ENCODE measurements around the gene PACRG.
"Not testable (repeated sequence)": the region's sequence is repeated elsewhere in the genome, so short reads cannot be mapped to it uniquely, and the experiment has no call there.

Gene PACRG

DNA sequence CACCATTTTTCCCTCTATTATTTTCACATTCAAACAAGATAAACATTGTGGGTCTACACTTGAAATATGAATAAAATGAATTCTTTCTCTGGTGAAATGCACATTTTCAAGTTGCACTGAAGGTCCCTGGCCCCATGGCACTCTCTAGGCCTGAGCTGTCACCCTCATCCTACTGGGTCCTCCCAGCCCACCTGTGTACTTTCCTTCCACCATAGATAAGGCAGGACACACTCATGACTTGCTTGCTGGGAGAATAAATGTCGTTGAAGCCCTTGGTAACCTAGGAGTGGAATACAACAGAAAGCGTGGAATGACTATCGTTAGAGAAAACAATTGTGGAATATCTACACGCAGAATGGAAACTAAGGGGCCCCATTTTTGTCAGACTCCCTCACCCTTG is 585.8 kb downstream of the PACRG start:
- H3K4me3 ChIP-seq (ENCODE audit: low read depth, low read length), result no peak overlapping the region
- no peak for DNase-seq (ENCODE audit: low read depth)
- TF ChIP-seq, protein P1, sequence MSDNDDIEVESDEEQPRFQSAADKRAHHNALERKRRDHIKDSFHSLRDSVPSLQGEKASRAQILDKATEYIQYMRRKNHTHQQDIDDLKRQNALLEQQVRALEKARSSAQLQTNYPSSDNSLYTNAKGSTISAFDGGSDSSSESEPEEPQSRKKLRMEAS (IDR thresholded peaks at IDR 0.05; ENCODE audit: low read depth, low read length), result no peak
- no peak for TF ChIP-seq MYC (IDR thresholded peaks at IDR 0.05; ENCODE audit: low read depth, low read length)
- TF ChIP-seq POLR2A (IDR thresholded peaks at IDR 0.05; ENCODE audit: extremely low read depth, insufficient read length), result no peak
- TF ChIP-seq, protein P2, sequence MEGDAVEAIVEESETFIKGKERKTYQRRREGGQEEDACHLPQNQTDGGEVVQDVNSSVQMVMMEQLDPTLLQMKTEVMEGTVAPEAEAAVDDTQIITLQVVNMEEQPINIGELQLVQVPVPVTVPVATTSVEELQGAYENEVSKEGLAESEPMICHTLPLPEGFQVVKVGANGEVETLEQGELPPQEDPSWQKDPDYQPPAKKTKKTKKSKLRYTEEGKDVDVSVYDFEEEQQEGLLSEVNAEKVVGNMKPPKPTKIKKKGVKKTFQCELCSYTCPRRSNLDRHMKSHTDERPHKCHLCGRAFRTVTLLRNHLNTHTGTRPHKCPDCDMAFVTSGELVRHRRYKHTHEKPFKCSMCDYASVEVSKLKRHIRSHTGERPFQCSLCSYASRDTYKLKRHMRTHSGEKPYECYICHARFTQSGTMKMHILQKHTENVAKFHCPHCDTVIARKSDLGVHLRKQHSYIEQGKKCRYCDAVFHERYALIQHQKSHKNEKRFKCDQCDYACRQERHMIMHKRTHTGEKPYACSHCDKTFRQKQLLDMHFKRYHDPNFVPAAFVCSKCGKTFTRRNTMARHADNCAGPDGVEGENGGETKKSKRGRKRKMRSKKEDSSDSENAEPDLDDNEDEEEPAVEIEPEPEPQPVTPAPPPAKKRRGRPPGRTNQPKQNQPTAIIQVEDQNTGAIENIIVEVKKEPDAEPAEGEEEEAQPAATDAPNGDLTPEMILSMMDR (IDR thresholded peaks at IDR 0.05; ENCODE audit: low read depth, low read length), result no peak

DNA sequence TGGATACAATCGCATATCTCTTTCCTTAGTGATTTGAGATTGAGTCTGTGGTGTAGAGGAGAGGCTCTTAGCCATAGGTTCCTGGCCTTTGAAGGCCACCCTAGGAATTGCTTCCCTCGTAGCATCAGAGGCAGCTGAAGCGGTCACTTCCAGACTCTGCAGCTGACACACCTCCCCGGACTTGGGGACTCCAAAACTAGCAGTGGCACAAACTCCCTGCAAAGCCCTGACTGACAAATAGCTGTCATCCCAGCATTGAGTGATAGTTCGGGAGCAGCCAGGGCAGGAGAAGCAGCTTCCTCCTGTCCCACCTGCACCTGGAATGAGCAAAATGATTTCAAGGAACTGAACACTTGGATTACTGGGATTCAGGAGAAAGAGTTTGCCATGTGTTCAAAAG is 586.2 kb downstream of the PACRG start:
- no peak for DNase-seq (ENCODE audit: low read depth)
- TF ChIP-seq, protein P2 (IDR thresholded peaks at IDR 0.05; ENCODE audit: low read depth, low read length), result no peak
- TF ChIP-seq POLR2A (IDR thresholded peaks at IDR 0.05; ENCODE audit: extremely low read depth, insufficient read length) (no peak), MYC (IDR thresholded peaks at IDR 0.05; ENCODE audit: low read depth, low read length) (no peak)
- TF ChIP-seq, protein P1 (IDR thresholded peaks at IDR 0.05; ENCODE audit: low read depth, low read length), result no peak
- no peak overlapping the region for H3K4me3 ChIP-seq (ENCODE audit: low read depth, low read length)

DNA sequence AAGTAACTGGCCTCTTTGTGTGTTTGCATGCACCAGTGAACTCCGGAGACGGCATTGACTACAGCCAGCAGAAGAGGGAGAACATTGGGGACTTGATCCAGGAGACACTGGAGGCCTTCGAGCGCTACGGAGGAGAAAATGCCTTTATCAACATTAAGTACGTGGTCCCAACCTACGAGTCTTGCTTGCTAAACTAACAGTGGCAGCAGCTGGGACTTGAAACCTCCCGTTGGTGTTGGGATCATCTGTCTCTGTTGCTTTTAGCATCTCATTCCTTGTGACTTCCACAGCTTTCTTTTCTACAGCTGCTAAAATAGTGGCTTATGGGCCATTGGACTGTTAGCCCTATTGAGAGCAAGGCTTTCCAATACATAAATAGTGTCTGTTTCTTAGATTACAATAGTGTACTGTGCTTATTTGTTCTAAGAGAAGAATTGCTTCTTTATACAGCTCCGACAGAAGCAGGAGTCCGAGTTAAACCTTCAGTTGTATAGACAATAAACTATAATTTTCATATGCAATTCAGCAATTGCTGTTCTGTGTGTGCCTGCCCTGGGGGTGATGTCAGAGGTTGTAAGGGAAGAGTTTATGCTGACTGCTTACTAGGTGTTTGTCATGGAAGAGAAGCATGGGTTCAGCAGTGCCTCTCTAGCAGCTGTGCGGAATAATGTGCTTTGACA is 587.2 kb downstream of the PACRG start:
- no peak for DNase-seq (ENCODE audit: low read depth)
- TF ChIP-seq, protein P2 (IDR thresholded peaks at IDR 0.05; ENCODE audit: low read depth, low read length), result no peak
- TF ChIP-seq MYC (IDR thresholded peaks at IDR 0.05; ENCODE audit: low read depth, low read length) (no peak), POLR2A (IDR thresholded peaks at IDR 0.05; ENCODE audit: extremely low read depth, insufficient read length) (no peak)
- TF ChIP-seq, protein P1 (IDR thresholded peaks at IDR 0.05; ENCODE audit: low read depth, low read length), result no peak

GRCh38 chr6:163316866-163317495 is 589.2 kb downstream of the PACRG start:
- DNase-seq (ENCODE audit: low read depth); H3K4me3 ChIP-seq (ENCODE audit: low read depth, low read length): not testable (repeated sequence)

More for the DNA sequence above, 587.2 kb downstream of the PACRG start:
- no peak overlapping the region for H3K4me3 ChIP-seq (ENCODE audit: low read depth, low read length)

- TF ChIP-seq, protein P1 (IDR thresholded peaks at IDR 0.05; ENCODE audit: low read depth, low read length), result no peak
- TF ChIP-seq, protein P2 (IDR thresholded peaks at IDR 0.05; ENCODE audit: low read depth, low read length), result no peak
- TF ChIP-seq POLR2A (IDR thresholded peaks at IDR 0.05; ENCODE audit: extremely low read depth, insufficient read length), result no peak
- TF ChIP-seq MYC (IDR thresholded peaks at IDR 0.05; ENCODE audit: low read depth, low read length), result no peak
Measured at GRCh38 chr6:163318071-163318786, 590.5 kb downstream of the PACRG start.

More at GRCh38 chr6:163318071-163318786, 590.5 kb downstream of the PACRG start:
- no peak for DNase-seq (ENCODE audit: low read depth)
- H3K4me3 ChIP-seq (ENCODE audit: low read depth, low read length), result no peak overlapping the region

Measured in NB4 (cell line).